Aorta (tissue), 5 donors: ENCODE results near the gene METTL15. TPM values are rescaled to one million over a fixed set of nuclear protein-coding genes. Genes with fewer than 3 reads are reported as not detected.
"Not testable (repeated sequence)": the region's sequence is repeated elsewhere in the genome, so short reads cannot be mapped to it uniquely, and the experiment has no call there.

Experiments used
- ATAC-seq: fragments of 200-7000 bp; cut with Tn5 transposase; one replicate; pipeline ENCODE4 v1.9.1; 2022; ENCODE audit warnings: moderate library complexity; ENCODE audit not compliant: low FRiP score
- DNase-seq, 2 donors: peaks; one replicate each; pipeline ENCODE4 v3.0.0-alpha.2; 2020
- H3K27ac ChIP-seq, 2 donors: one replicate each; pipeline ENCODE4 v1.5.1; 2013; ENCODE audit warnings: low read length in 2 of 2, mild to moderate bottlenecking in 2 of 2, moderate library complexity in 2 of 2, control low read depth in 1 of 2, inconsistent platforms in 1 of 2, low read depth in 1 of 2
- H3K27me3 ChIP-seq, 2 donors: one replicate each; pipeline ENCODE4 v1.6.1; 2013; ENCODE audit warnings: control low read depth in 1 of 2, low read length in 1 of 2, mild to moderate bottlenecking in 1 of 2, moderate library complexity in 1 of 2; ENCODE audit not compliant: insufficient read depth in 2 of 2, control insufficient read depth in 1 of 2
- H3K36me3 ChIP-seq, 2 donors: one replicate each; pipeline ENCODE4 v1.6.1; 2013; ENCODE audit warnings: control low read depth in 1 of 2, low read length in 1 of 2, mild to moderate bottlenecking in 1 of 2; ENCODE audit not compliant: insufficient read depth in 2 of 2, control insufficient read depth in 1 of 2
- H3K4me1 ChIP-seq, 2 donors: one replicate each; pipeline ENCODE4 v1.6.1; 2013; ENCODE audit warnings: low read length in 2 of 2, control low read depth in 1 of 2, mild to moderate bottlenecking in 1 of 2, moderate library complexity in 1 of 2; ENCODE audit not compliant: insufficient read depth in 2 of 2, control insufficient read depth in 1 of 2
- H3K4me3 ChIP-seq, 2 donors: one replicate each; pipeline ENCODE4 v1.5.1; 2013; ENCODE audit warnings: low read length in 2 of 2, control low read depth in 1 of 2, mild to moderate bottlenecking in 1 of 2
- H3K9me3 ChIP-seq: one replicate; pipeline ENCODE4 v1.6.1; 2013; ENCODE audit warnings: mild to moderate bottlenecking, low read length; ENCODE audit not compliant: control insufficient read depth
- WGBS, 2 donors: extraction: QIAGEN DNeasy Blood & Tissue Kit; methylation state at CpG; one replicate each; pipeline ENCODE4 v1.1.7; 2013; 5-methylcytosine and 5-hydroxymethylcytosine counted together
- intact Hi-C, 2 donors: fragments of 100-400 bp; cut with DNase I; formaldehyde crosslinking; loops; one replicate each; pipeline versions ENCODE4 v1.14.2 to v1.15.0; 2022
- polyA plus RNA-seq, 2 donors: library from polyadenylated mRNA; stranded (reverse); fragments of 200-250 nt; gene quantifications; one replicate each; pipeline ENCODE4 v1.2.3, GENCODE V29; 2013
- total RNA-seq, 2 donors: library from RNA; stranded (reverse); fragmentation: NEBNext Ultra II Directional; extraction: Animal tissue kit (Norgen Biotek cat#: 25700); gene quantifications; one replicate each; pipeline ENCODE4 v1.2.1, GENCODE V29; 2021
- donor health status: healthy with polysubstance abuse.
- donor health status: Bipolar disorder and iron deficiency.
- donor health status: DM: no; HTN: no; CAD: no.
- donor health status: DM: no; HTN: no; CAD: no.
- donor health status: DM: yes; HTN: yes; CAD: no.

Gene METTL15
- total and polyA plus RNA-seq, 4 donors: 2.4 to 19.2 (median 10.5) TPM

DNA sequence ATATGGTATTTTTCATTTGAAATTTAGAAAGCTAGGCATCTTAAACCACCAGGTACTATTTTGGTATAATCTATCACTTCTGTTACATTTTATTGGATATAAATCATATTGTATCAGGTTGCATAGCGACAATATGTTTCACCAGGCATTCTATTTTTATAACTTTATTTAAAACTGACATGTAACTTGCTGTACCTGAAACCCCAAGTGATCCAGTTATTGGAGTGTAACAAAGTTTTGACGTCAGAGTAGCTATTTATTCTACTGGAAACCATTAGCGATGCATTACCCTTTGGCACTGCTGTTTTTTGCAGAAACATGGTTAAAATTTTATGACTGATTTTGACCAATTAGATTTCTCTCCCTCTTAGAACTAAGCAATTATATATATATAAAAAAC, 160.7 kb downstream of the METTL15 start:
- ATAC-seq: no peak
- no peaks in the 10 kb centered on the region for H3K36me3 ChIP-seq
- no peaks in the 10 kb centered on the region for H3K27me3 ChIP-seq
- no peak overlapping the region for H3K27ac ChIP-seq
- H3K4me1 ChIP-seq: no peaks in the 10 kb centered on the region
- H3K4me3 ChIP-seq: no peak overlapping the region
- no peak for DNase-seq
- 84 to 89% methylated on average over 3 of the region's 3 CpGs for WGBS, 2 donors
- no peaks in the 10 kb centered on the region for H3K9me3 ChIP-seq
- intact Hi-C loops: no loop called here

DNA sequence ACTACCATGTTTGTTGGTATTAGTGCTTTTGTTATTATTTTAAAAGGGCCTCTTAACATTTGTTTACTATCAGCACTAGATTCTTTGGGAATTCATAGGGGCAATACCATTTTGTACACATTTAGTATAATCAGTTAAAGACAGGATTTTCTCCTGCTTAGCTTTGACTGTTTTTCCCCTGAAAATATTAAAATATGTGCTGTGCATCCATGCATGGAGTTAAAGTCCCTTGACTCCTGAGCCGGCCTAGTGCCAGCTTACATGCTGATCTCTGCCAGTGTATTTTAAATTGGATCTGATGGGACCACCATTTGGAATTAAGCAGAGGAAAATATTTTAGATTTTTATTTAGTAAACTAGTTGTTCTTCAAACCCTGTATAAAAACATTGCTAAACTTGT, 161.4 kb downstream of the METTL15 start:
- Histone ChIP-seq H3K9me3 (no peaks in the 10 kb centered on the region), H3K36me3 (no peaks in the 10 kb centered on the region), H3K4me1 (no peaks in the 10 kb centered on the region), H3K27me3 (no peaks in the 10 kb centered on the region), H3K27ac (no peak overlapping the region), H3K4me3 (no peak overlapping the region)
- 88 to 95% methylated on average over 1 of the region's 1 CpG for WGBS, 2 donors
- DNase-seq: no peak
- ATAC-seq: no peak
- intact Hi-C loops: no loop called here

DNA sequence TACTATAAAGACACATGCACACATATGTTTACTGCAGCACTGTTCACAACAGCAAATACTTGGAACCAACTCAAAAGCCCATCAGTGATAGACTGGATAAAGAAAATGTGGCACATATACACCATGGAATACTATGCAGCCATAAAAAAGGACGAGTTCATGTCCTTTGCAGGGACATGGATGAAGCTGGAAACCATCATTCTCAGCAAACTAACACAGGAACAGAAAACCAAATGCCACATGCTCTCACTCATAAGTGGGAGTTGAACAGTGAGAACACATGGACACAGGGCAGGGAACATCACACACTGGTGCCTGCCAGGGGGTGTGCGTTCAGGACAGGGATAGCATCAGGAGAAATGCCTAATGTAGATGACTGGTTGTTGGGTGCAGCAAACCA, 164.1 kb downstream of the METTL15 start:
- intact Hi-C loops, H3K27ac ChIP-seq, H3K9me3 ChIP-seq, H3K36me3 ChIP-seq, DNase-seq, H3K27me3 ChIP-seq, ATAC-seq, H3K4me1 ChIP-seq, H3K4me3 ChIP-seq: not testable (repeated sequence)
- WGBS, 2 donors: 97 to 98% methylated on average over 2 of the region's 2 CpGs

DNA sequence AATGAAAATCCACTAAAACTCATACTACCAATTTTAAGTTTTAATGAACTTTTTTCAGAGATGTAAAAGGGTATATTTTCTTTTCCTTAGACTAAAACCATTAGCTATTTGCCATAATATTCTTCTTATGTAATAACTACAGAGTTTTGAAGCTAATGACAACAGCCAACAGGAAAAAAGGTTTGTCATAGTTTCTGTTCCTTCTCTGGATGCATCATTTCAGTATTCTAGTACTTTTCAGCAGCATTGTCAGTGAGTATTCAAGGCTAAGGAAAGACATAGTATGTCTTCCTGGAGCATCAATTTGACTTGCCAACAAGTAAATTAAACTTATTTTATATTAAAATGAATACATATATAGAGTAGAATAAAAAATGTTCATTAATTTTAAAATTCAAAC, 166.0 kb downstream of the METTL15 start:
- Histone ChIP-seq H3K27ac (no peak overlapping the region), H3K36me3 (no peaks in the 10 kb centered on the region), H3K4me1 (no peaks in the 10 kb centered on the region), H3K9me3 (no peaks in the 10 kb centered on the region), H3K27me3 (no peaks in the 10 kb centered on the region), H3K4me3 (no peak overlapping the region)
- no peak for DNase-seq
- intact Hi-C loops: no loop called here
- ATAC-seq: no peak

DNA sequence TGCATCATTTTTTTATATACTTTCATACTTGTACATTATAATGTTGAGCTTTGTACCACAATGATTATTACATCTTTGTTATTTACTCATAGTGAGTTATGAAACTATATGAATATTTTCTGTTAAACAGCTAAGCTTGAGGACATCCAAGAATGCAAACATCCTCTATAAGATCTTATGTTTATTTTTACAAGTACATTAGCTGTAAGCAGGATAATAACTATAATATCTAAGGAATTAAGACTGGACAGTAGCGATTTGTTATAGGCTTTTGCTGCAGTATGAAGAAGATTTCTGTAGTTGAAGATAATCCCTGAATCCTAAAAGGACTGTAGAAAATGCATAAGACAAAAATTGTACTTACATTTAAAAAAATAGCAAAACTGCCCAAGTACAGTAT, 176.0 kb downstream of the METTL15 start:
- Histone ChIP-seq H3K36me3 (no peaks in the 10 kb centered on the region), H3K27me3 (no peaks in the 10 kb centered on the region), H3K4me3 (no peak overlapping the region), H3K4me1 (no peaks in the 10 kb centered on the region), H3K27ac (no peak overlapping the region), H3K9me3 (no peaks in the 10 kb centered on the region)
- ATAC-seq (no peak), DNase-seq (no peak)
- 95 to 97% methylated on average over 1 of the region's 1 CpG for WGBS, 2 donors
- intact Hi-C loops: no loop called here

DNA sequence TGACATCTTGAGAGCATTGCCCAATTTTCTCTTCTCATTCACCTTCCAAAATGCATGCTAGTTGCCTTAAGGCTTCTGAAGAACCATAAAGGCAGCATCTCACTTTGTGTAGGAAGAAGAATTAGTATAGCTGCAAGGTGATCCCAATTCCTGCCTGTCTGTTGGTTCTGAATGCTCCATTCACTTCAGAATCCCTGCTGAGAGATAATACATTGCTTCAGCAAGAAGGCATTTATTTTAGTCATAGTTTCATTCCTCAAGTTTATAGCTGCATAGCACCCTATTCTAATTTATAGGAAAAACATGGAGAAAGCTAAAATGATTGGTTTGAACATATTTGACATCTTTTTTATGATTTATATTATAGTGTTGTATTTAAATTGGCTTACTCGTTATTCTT, 181.3 kb downstream of the METTL15 start:
- intact Hi-C loops: no loop called here
- Histone ChIP-seq H3K4me3 (no peak overlapping the region), H3K36me3 (no peaks in the 10 kb centered on the region), H3K27ac (no peak overlapping the region), H3K27me3 (no peaks in the 10 kb centered on the region), H3K4me1 (no peaks in the 10 kb centered on the region), H3K9me3 (no peaks in the 10 kb centered on the region)
- 42 to 59% methylated on average over 1 of the region's 1 CpG for WGBS, 2 donors
- DNase-seq (no peak), ATAC-seq (no peak)

DNA sequence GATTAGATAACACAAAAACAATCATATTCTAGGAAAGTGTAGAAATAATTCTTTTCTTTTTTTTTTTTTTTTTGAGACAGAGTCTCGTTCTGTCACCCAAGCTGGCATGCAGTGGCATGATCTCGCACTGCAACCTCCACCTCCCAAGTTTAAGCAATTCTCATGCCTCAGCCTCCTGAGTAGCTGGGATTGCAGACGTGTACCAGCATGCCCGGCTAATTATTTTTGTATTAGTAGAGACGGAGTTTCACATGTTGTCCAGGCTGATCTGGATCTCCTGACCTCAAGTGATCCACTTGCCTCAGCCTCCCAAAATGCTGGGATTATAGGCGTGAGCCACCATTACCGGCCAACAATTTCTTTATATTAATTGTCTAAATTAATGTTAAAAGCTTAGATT, 182.8 kb downstream of the METTL15 start:
- H3K27me3 ChIP-seq, H3K4me1 ChIP-seq, ATAC-seq, H3K27ac ChIP-seq, H3K36me3 ChIP-seq, intact Hi-C loops, H3K4me3 ChIP-seq, DNase-seq, H3K9me3 ChIP-seq: not testable (repeated sequence)
- 80% methylated on average over 7 of the region's 7 CpGs for WGBS, 2 donors

DNA sequence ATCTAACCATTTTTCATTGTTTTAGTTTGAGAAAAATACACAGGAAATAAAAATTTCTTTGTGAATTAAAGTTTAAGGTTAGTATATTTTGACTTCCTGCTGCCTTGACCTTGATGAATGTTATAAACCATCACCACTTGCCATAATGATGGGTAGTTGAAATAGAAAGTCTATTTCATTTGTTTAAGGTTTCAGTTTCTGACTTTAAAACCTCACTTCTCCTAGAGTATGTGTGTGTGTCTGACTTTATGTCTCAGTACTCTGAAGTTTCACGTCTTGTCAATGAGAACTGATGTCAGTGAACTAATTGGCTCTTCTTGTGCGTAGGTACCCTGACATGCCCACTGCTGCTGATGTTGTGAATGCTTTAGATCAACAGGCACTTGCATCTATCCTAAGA, 188.2 kb downstream of the METTL15 start:
- Histone ChIP-seq H3K4me3 (no peak overlapping the region), H3K36me3 (no peaks in the 10 kb centered on the region), H3K9me3 (no peaks in the 10 kb centered on the region), H3K27me3 (no peaks in the 10 kb centered on the region), H3K27ac (no peak overlapping the region), H3K4me1 (no peaks in the 10 kb centered on the region)
- 96 to 98% methylated on average over 2 of the region's 2 CpGs for WGBS, 2 donors
- ATAC-seq: no peak
- DNase-seq: no peak
- intact Hi-C loops: no loop called here

DNA sequence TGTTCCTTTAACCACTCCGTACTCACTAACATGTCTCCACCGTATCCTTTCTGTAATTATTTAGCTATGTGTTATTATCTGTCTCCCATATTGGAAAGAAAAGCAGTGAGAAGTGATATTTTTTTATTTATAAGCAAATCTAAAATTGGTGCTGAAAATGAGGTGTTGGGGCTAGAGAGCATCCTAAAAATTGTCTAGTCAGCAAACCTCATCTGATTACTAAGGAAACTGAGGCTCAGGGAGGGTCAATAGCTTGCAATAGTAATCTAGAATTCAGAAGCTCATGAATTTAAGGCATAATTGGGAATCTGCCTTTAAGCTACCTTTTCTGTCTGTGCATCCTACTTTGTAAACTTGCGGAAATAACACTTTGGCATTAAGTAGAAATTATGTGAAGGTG, 190.0 kb downstream of the METTL15 start:
- 96 to 98% methylated on average over 3 of the region's 3 CpGs for WGBS, 2 donors
- Histone ChIP-seq H3K4me3 (no peak overlapping the region), H3K27me3 (no peaks in the 10 kb centered on the region), H3K36me3 (no peaks in the 10 kb centered on the region), H3K9me3 (no peaks in the 10 kb centered on the region), H3K27ac (no peak overlapping the region), H3K4me1 (no peaks in the 10 kb centered on the region)
- DNase-seq (no peak), ATAC-seq (no peak)
- intact Hi-C loops: no loop called here
